Retinal pigment epithelial cell (primary cell): ENCODE results near the gene GAS1.
A peak's percentile ranks its signal among the peaks of the same experiment; 100 is the strongest.

Experiments
- DNase-seq: peaks from one replicate; pipeline ENCODE4 v3.0.0-alpha.2; 2010; ENCODE audit warnings: low read depth
- H3K4me3 ChIP-seq: 2 replicates; pipeline ENCODE4 v1.5.1; 2011; ENCODE audit warnings: mild to moderate bottlenecking, low read length, control low read depth, moderate library complexity
- TF ChIP-seq, protein P1 (sequence below): conservative IDR thresholded peaks from 2 replicates; pipeline ENCODE4 v1.5.1; 2011; ENCODE audit warnings: low read depth, low read length, control low read depth, inconsistent platforms

The GAS1 gene

DNA sequence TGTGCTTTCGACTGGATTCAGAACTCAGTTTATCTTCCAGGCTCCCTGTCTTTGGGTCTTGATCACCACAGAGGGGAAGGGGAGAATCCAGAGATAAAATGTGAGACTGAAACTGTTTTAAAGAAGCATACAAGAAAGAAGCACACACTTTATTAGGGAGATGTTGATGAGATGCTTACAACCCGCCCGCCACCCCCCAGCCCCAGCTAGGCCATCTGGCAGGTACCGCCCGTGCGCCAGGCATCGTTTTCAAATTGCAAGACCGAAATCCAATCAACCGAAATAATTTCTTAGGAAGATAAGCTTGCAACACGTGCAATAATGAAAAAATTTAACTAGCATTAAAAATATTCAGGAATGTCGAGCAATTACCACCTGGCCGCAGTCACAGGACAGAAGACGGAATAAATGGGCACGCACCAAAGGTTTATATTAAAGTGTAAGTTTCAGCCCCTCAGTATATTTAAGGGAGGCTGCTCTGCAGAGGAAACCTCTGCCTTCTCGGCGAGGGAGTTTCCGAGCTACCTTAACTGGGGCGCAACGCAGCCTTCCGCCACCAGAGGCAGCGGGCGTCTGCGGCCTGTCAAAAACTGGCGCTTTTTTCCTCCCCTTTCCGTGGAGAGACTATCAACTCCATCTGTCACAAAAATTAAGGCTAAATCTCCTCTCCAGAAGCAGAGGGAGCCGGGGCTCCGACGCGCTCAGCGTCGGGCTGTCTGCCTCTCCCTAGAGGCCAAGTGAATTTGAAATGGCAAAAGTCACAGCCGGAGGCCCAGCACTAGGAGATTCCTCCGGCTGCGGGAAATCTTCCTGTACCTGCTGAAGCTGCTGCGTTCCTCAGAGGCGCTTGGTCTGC, 996 bp upstream of the GAS1 start:
- TF ChIP-seq, protein P1, sequence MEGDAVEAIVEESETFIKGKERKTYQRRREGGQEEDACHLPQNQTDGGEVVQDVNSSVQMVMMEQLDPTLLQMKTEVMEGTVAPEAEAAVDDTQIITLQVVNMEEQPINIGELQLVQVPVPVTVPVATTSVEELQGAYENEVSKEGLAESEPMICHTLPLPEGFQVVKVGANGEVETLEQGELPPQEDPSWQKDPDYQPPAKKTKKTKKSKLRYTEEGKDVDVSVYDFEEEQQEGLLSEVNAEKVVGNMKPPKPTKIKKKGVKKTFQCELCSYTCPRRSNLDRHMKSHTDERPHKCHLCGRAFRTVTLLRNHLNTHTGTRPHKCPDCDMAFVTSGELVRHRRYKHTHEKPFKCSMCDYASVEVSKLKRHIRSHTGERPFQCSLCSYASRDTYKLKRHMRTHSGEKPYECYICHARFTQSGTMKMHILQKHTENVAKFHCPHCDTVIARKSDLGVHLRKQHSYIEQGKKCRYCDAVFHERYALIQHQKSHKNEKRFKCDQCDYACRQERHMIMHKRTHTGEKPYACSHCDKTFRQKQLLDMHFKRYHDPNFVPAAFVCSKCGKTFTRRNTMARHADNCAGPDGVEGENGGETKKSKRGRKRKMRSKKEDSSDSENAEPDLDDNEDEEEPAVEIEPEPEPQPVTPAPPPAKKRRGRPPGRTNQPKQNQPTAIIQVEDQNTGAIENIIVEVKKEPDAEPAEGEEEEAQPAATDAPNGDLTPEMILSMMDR = peak; percentile 88
- peak overlapping the region; percentile 70 for H3K4me3 ChIP-seq
- peak; percentile 46 for DNase-seq

GRCh38 chr9:86946201-86947145, 833 bp downstream of the GAS1 start:
- H3K4me3 ChIP-seq = peak overlapping the region; percentile 70
- TF ChIP-seq, protein P1 = peak; percentile 9
- no peak for DNase-seq

DNA sequence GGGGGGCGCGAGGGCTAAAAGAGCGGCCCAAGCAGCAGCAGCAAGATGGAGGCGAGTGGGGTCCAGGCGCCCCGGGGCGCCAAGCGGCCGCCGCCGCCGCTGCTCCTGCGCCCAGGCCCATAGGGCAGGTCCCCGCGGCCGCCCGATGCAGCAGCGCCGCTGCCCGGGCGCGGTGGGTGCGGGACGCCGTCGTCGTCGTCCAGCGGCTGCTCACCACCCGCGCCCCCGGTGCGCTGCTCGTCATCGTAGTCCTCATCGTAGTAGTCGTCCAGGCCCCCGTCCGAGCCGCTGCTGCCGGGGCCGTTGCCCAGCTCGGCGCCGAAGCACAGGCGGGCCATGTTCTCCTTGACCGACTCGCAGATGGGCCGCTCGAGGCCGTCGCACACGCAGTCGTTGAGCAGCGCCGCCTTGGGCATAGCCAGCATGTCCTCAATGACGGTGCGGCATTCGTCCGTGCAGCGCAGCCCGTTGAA, 1.5 kb downstream of the GAS1 start:
- no peak for DNase-seq
- TF ChIP-seq, protein P1 = no peak
- peak overlapping the region; percentile 70 for H3K4me3 ChIP-seq

DNA sequence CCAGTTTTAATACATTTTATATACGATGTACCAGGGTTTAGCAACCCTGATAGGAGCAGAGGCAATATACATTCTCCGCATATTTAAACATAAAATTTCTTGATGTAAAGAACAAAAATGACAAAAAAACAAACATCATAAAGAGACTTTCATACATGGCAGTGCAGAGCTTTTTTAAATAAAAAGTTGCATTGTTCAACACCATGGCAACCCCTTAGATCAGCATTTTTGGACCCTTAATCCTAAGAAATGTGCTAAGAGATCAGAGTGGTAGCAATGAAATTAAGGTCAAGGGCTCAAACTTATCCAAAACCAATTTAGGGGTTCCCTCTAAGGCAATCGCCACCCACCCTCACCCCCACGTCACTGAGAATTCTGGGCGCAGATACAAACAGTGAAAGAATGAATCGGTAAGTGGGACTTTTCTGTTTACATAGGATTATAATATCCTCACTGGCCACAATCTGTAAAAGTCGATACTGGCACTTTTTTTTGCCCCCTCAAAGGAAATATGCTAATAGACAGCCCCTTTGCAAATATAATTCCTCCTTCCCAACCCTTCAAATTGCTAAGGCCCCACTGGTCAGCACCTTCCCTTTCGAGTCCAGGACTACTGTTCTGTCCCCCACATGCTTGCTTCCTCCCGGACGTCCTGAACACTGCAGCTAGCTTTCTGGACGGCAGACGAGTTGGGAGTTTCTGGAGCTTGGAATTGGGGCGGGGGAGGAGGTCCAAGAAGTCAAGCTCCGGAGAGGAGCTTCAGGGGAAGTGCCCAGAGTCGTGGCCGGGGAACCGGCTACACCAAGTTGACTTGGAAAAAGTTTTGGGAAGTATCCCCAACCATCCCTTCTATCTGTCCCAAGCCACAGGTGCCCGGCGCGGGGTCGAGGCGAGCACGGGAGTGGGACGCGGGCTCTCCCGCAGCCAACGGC, 2.2 kb downstream of the GAS1 start:
- no peak for DNase-seq
- H3K4me3 ChIP-seq = peak overlapping the region; percentile 53
- TF ChIP-seq, protein P1 = no peak

- DNase-seq = no peak
- no peak overlapping the region for H3K4me3 ChIP-seq
- TF ChIP-seq, protein P1 = no peak
Measured at GRCh38 chr9:86943201-86944113, 3.8 kb downstream of the GAS1 start.
